Stimulated activated CD8-positive, alpha-beta memory T cell treated with anti-CD3 and anti-CD28 coated beads, Interleukin-4, amount 100 ng/mL, for 24 hours (primary cell): ENCODE results near the gene CD74.

Experiments
- DNase-seq: peaks from one replicate; pipeline ENCODE4 v3.0.0-alpha.2; 2020; ENCODE audit warnings: low read depth

The CD74 gene

DNA sequence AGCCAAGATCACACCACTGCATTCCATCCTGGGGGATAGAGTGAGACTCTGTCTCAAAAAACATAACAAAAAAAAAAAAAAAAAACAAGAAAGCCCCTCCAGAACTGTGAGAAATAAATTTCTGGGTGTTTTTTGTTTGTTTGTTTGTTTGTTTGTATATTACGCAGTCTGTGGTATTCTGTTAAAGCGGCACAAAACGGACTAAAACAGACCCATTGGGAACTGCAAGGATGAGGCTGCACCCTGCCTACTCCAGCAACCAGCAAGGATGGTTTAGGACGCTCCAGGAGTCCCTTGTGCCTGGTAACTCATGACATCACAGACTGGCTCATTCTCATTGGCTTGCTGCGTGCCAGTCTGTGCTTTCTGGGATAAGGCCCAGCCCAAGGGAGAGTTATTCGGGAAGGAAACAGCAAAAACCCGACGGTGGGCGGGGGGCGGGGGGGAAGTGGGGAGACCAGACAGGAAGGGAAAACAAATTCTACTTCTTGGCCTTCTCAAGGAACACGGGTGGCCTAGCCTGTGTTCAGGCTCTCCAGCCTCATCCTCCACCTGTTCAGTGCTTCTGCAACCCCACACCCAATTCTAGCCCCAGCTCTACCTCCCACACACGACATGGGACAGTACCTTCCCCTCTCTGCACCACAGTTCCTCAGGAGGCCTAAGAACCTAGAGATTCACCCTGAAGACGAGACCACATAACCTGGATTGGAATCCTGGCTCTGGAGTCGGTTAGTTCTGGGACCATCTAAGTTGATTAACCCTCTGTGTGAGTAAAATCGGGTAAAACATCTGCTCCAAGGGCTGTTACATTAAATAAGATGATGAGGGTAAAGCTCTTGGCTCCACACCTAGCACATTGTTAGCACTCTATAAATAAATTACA lies 2.8 kb downstream of the CD74 start:
- no peak for DNase-seq

- no peak for DNase-seq
These were observed 4.3 kb downstream of the CD74 start for GRCh38 chr5:150408231-150408943.

DNA sequence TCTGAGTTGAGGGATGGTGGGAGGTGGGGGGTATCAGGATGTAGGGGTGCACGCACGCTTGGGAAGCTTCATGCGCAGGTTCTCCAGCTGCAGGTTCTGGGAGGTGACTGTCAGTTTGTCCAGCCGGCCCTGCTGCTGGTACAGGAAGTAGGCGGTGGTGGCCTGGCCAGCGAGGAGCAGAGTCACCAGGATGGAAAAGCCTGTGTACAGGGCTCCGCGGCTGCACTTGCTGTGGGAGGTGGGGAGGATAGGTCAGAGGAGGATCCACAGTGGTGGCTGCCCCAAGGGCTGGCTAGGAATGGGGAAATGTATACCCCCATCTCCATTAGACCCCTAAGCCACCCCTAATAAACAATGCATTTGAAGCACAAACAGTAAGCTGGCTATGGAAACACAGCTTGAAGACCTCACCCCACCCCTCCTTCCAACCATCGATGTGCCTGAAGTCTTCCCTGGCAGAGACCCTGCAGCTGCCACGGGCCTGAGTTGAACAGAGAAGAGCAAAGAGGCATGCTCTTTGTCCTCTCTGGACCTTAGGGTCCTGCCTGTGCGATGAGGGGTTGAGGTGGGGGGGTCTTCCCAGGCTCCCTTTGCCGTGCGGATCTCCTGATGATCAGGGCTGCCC lies 5.5 kb downstream of the CD74 start:
- DNase-seq, result no peak

- no peak for DNase-seq
These were observed 6.0 kb downstream of the CD74 start for GRCh38 chr5:150406723-150407095.

DNA sequence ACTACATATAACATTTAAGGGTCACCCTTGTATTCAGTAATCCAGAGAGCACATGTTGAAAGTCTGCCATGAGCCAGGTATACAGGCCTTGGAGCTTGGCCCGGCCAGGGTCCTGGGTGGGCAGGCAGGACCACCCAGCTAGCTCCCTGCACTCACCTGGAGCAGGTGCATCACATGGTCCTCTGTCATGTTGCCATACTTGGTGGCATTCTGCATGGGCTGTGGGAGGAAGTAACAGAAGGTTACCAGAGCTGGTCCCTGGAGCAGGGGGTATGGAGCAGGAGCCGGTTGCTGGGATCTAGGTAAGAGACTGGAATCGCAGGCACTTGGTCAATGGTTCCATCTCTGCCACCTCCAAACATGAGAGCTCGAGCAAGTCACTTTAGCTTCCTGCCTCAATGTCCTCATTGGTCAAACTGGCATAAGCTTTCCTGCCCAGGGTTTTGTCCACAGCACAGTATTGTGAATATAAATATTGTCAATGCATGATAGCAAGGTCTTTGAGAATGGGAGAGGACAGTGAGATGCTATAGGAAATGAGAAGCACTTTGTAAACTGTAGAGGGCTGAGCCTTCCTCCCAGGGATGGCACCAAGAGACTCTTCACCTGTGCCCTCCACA lies 6.5 kb downstream of the CD74 start:
- no peak for DNase-seq

DNA sequence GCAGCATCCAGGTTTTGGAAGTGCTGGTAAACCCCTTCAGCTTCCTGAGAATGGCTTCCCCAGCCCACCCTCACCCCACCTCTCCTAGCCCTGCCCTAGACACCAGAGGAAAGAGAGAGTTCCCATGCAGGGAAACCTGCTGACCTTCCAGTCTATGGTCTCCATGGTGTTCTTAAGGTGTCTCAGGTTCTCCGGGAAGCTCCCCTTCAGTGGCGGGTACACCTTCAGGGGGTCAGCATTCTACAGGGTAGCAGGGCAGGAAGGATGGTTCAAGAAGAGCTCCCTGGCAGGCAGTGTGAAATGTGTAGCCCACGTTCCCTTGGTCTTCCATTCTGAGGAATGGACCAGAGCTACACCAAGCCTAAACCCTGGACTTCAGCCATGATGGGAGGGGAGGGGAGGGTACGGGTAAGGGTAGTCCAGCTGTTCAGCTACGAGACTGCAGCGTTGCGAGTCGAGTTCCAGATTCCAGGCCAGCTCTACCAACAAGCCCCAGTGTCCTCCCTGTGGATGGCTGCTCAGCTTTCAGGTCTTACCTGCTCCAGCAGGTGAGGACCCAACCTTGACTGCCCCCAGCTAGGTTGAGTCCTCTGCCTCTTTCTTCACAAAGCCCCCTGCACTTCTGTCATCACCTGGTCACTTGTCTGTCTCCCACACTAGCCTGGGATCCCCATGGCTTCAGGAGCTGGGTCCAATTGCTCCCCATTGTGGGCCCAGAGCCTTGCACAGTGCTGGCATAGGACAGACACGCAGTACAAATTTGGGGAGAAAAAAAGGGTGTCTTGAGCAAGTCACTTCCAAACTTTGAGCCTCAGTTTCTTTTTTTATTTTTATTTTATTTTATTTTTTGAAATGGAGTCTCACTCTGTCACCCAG lies 7.5 kb downstream of the CD74 start:
- no peak for DNase-seq

- DNase-seq, result no peak
These were observed 8.2 kb downstream of the CD74 start for GRCh38 chr5:150404535-150404934.

- DNase-seq, result no peak
These were observed 8.6 kb downstream of the CD74 start for GRCh38 chr5:150404121-150404520.

DNA sequence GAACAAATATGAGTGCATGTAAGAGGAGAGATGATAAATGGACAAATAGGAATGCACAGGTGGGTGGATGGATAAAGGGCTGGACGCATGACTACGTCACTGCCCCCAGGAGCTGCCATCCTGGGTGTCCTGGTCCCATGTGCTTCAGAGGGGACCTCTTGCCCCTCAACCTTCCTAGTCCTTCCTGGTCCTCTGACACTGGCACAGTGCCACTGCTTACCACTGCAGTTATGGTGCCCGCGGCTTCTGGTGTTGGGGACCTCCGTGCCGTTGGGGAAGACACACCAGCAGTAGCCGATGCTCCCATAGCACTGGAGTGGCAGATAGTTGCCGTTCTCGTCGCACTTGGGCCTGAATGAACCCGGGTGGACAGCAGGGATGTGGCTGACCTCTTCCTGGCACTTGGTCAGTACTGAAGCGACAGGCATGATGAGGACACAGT lies 9.8 kb downstream of the CD74 start:
- DNase-seq, result no peak

DNA sequence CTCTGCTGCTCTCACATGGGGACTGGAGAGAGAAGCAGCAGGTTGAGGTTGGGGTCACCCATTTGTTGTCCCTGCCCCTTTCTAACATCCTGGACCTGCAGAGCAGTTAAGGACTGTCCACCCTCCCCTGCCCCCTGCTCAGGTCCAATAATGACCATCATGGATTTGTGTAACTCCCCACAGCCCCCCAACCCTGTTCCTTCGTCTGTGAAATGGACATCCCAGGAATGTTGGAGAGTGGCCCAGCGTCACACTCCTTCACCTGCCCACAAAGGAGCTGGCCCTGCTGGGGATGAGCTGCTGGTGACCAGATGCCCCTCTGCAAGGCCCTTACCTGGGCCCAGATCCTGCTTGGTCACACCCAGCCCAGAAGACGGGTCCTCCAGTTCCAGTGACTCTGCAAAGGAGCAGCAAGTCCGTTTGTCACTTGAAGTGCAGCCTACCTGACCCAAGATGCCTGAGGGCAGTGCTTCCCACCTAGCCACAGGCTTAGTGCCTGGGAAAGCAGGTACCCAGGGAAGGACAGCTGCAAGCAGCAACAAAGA lies 10.4 kb downstream of the CD74 start:
- no peak for DNase-seq

DNA sequence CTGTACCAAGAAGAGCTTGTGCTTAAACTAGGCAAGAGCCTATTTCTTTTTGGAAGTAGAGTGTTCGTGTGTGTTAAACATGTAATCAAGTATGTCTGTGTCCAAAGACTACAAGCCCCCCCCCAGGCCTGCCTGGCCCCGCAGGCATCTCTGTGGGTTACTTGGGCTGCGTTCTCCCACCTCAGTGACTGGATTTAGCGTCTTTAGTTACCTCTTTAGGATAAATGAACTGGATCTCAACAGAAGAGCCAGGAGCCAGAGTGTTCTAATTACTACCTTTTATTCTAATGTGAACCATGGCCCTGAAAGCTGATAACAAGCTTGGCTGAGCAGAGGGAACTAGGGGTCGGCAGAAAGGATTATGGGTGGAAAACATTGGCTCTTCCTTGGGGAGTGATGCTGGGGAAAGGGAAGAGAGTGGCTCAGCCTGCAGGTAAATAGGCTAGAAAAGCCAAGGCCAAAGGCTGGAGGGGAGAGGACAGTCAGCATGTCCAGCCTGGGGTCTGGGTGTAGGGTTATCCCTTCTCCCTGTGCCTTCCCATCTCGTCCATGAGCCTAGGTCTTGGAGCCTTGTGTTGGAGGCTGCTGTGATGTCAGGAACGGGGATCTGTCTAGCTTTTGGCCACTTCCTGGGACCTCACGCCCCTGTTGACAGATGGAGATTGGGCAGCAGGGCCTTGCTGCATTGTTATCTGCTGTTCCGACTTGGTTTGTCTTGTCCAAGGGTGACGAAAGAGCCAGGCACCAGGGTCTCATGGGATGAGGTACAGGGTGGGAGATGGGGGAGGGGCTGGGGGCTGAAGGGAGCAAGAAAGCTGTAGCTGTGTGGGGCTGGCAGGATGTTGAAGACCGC lies 11.1 kb downstream of the CD74 start:
- no peak for DNase-seq

GRCh38 chr5:150401076-150401375 lies 11.7 kb downstream of the CD74 start:
- no peak for DNase-seq

DNA sequence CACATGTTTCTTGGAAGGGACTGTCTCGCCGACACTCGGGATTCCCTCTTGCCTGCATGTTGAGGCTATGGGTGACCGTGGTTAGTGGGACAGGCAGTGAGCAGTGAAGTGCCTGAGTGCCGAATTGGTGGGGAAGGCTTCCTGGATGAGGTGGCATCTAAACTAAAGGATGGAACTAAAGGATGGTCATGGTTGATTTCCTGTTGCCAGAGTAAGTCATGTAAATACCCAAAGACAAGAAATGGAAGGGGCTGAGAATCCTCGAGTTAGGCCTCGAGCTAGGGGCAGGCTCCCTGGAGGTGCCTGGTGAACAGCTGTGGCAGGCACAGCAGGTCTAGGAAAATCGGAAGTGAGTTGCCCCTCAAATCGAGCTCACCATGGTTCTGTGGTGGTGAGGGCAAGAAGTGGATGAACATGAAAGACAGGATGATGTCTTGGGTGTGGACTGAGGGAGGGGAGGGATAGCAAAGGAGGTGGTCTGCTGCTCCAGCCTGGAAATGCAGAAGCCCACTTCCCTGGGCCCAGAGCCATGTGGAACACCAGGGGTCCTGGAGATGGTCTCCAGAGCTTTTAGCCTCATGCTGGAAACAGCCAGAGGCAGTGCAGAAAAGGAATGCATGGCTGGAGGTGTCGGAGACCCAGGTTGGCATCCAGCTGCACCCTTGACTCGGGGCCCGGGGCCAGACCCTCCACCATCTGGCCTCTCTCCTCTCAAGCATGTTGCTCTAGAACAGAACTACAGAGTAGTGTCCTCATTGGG lies 12.2 kb downstream of the CD74 start:
- DNase-seq, result no peak

DNA sequence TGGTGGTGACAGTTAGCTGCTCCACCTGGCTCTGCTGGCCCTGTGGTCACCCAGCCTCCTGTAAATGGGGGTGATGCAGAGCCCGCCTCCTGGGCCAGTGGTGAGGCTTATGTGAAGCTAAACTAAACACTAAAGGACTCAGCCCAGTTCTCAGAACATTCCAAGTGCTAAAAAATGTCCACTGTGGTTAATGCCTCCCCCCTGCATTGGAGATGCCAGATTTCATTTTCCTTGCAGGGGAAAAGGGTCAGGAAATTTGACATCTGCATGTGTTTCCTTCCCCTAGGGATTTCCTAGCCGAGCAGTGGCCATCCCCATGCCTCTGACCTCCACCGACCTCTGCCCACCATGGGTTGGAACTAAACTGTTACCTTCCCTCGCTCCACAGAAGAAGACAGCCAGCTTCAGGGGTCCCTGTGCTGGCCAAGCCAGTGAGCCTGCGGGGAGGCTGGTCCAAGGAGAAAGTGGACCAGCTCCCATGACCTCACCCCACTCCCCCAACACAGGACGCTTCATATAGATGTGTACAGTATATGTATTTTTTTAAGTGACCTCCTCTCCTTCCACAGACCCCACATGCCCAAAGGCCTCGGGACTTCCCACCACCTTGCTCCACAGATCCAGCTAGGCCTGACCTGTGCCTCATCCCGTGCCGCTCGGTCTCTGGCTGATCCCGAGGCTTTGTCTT lies 13.0 kb downstream of the CD74 start:
- DNase-seq, result no peak

DNA sequence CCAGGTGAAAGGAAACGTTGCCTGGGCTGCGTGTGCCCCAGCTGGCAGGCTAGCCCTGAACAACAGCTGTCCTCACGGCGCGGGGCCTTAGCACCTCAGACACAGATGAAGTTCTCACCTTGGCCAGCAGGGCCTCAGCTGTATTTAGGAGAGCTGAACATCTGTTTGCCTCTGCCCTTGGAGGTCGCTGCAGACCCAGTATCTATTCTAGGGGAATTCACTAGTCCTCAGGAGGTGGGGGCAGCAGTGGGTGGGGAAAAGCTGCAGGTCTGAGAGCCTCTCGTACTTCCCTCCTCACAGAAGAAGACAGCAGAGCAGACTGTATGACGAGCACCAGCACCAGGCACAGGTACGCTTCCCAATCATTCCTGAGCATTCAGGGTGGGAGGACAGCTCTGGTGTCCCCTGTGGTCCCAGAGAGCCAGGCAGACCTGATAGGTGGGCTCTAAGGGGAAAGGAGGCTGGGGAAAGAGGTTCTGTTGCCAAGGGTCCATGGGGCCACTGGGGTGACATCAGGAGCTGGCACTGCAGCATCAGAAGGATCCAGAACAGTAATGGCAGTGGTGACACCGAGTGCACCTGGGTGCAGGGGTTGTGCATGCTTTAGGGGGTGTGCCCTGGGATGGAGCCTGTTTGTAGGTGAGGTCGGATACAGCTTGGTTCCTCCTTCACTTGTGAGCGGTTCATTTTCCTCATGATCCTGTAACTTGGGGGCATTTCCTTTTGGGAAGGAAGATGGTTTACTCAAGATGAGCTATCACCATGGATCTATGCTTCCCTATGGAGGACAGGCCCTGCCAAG lies 13.8 kb downstream of the CD74 start:
- no peak for DNase-seq

DNA sequence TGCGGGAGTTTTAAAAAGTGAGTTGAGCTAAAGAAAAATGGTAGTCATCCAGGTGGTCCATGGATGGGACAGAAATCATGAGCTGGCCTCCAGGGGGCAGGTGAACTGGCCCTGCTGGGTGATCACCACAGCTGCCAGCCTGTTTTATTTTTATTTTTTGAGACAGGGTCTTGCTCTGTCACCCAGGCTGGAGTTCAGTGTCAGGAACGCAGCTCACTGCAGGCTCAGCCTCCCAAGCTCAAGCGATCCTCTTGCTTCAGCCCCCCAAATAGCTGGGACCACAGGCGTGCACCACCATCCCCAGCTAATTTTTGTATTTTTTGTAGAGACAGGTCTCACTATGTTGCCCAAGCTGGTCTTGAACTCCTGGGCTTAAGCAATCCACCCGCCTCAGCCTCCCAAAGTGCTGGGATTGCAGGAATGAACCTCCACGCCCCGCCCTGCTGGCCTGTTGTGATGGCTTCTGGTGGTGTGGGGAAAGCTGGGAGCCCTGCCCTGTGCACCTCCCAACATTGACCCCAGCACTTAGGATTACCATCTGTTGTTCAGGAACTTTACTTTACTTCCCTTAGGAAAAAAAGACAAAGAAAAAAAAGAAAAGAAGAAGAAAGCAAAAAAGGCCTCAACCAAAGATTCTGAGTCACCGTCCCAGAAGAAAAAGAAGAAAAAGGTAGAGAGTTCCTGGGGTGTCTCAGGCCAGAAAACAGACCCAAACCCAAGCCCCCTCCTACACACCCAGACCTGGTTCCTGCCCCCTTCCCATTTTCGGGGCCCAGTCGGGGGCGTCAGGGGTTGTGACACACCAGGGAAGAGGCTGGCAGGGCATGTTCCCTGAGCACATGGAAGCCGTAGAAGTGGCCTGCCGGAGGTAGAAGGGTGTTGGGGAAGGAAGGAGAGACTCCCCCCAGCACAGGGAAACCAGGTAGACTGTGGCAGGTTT lies 14.7 kb downstream of the CD74 start:
- no peak for DNase-seq

- no peak for DNase-seq
These were observed 15.4 kb downstream of the CD74 start for GRCh38 chr5:150397146-150397781.
